HG03521 (cell line): Measurements from ENCODE around the gene AARS2.

Experiments
- ATAC-seq: cut with Tn5 transposase; IDR thresholded peaks from one replicate; pipeline ENCODE4 v1.9.1; 2021; ENCODE audit warnings: mild to moderate bottlenecking, moderate library complexity; ENCODE audit not compliant: unreplicated experiment

AARS2 gene

GRCh38 chr6:44263354-44264100, 49.6 kb downstream of the AARS2 start:
- no peak for ATAC-seq

GRCh38 chr6:44262467-44263353, 50.4 kb downstream of the AARS2 start:
- ATAC-seq = no peak

- no peak for ATAC-seq
These were observed 51.6 kb downstream of the AARS2 start for GRCh38 chr6:44261581-44261980.

- no peak for ATAC-seq
These were observed 52.5 kb downstream of the AARS2 start for GRCh38 chr6:44260451-44261297.

- no peak for ATAC-seq
These were observed 53.1 kb downstream of the AARS2 start for GRCh38 chr6:44260011-44260410.

GRCh38 chr6:44258921-44259320, 54.2 kb downstream of the AARS2 start:
- no peak for ATAC-seq

- ATAC-seq = no peak
These were observed 54.8 kb downstream of the AARS2 start for GRCh38 chr6:44258325-44258863.

- ATAC-seq = no peak
These were observed 55.3 kb downstream of the AARS2 start for GRCh38 chr6:44257753-44258324.

- ATAC-seq = peak; percentile 50
These were observed 56.0 kb downstream of the AARS2 start, which contains the start of gene SLC35B2 for GRCh38 chr6:44257025-44257752. SLC35B2 (minus strand) TSS chr6:44257528; CDS start chr6:44257410, 118 bp downstream.

- ATAC-seq = no peak
These were observed 56.4 kb downstream of the AARS2 start for GRCh38 chr6:44256775-44257024.

GRCh38 chr6:44255871-44256774, 57.0 kb downstream of the AARS2 start:
- ATAC-seq = no peak

- no peak for ATAC-seq
These were observed 57.9 kb downstream of the AARS2 start for GRCh38 chr6:44255105-44255808.

- ATAC-seq = no peak
These were observed 58.7 kb downstream of the AARS2 start for GRCh38 chr6:44254191-44255104.

GRCh38 chr6:44253307-44254101, 59.6 kb downstream of the AARS2 start:
- no peak for ATAC-seq

- no peak for ATAC-seq
These were observed 61.3 kb downstream of the AARS2 start for GRCh38 chr6:44251576-44252524.
